Activated B cell treated with CpG ODN at 0.5 μM for 24 hours (primary cell): Measurements from ENCODE around the gene WWOX. TPM values are rescaled to one million over a fixed set of nuclear protein-coding genes. Genes with fewer than 3 reads are reported as not detected.

ENCODE experiments used
- ATAC-seq: fragments of 200-7000 bp; cut with Tn5 transposase; one replicate; pipeline ENCODE4 v1.10.0; 2021; ENCODE audit warnings: low read depth, mild to moderate bottlenecking, moderate library complexity
- CTCF ChIA-PET: fragments of 350-600 bp; sonication (Branson Sonifier 250); formaldehyde crosslinking; loops from one replicate; lab custom pipeline; 2021; ENCODE audit warnings: antibody characterized with exemption; lab: Charles Lee
- POLR2A ChIA-PET: fragments of 350-600 bp; sonication (Branson Sonifier 250); formaldehyde crosslinking; loops from one replicate; lab custom pipeline; 2021; ENCODE audit warnings: antibody characterized with exemption; lab: Charles Lee
- DNase-seq: peaks from one replicate; pipeline ENCODE4 v3.0.0; 2022
- H3K27ac Mint-ChIP-seq: one replicate; pipeline ENCODE4 v1.8.0; 2020; ENCODE audit warnings: mixed read lengths
- H3K27me3 Mint-ChIP-seq: one replicate; pipeline ENCODE4 v1.8.0; 2021; ENCODE audit warnings: mixed read lengths
- H3K36me3 Mint-ChIP-seq: one replicate; pipeline ENCODE4 v1.8.0; 2021; ENCODE audit warnings: low read depth, mixed read lengths
- H3K4me1 Mint-ChIP-seq: one replicate; pipeline ENCODE4 v1.8.0; 2021; ENCODE audit warnings: mixed read lengths
- H3K4me3 Mint-ChIP-seq: one replicate; pipeline ENCODE4 v1.8.0; 2020; ENCODE audit warnings: mild to moderate bottlenecking, mixed read lengths
- H3K9me3 Mint-ChIP-seq: one replicate; pipeline ENCODE4 v1.8.0; 2020; ENCODE audit warnings: mixed read lengths
- CTCF ChIP-seq: fragments of 200-600 bp; IDR thresholded peaks from one replicate; pipeline ENCODE4 v1.8.0; 2022; ENCODE audit warnings: antibody characterized with exemption, mild to moderate bottlenecking
- intact Hi-C: fragments of 100-400 bp; cut with micrococcal nuclease; formaldehyde crosslinking; loops from one replicate; pipeline ENCODE4 v1.15.1; 2024
- total RNA-seq: library from RNA; stranded (reverse); gene quantifications from 2 replicates; pipeline ENCODE4 v1.2.3, GENCODE V29; 2022

Gene WWOX
- total RNA-seq, 1 donor from 2014 or later = 22.6 TPM

- peaks cover 19% of the 10 kb centered on the region for H3K27me3 Mint-ChIP-seq
- intact Hi-C loops = no loop called here
- H3K4me3 Mint-ChIP-seq = no peak overlapping the region
- no peak for TF ChIP-seq CTCF
- ChIA-PET CTCF (no interaction called here), POLR2A (no interaction called here)
- no peak for ATAC-seq
- no peak for DNase-seq
- no peaks in the 10 kb centered on the region for H3K36me3 Mint-ChIP-seq
- no peaks in the 10 kb centered on the region for H3K9me3 Mint-ChIP-seq
- no peak overlapping the region for H3K27ac Mint-ChIP-seq
- H3K4me1 Mint-ChIP-seq = no peaks in the 10 kb centered on the region
Measured at GRCh38 chr16:78081341-78081740, 18.1 kb upstream of the WWOX start.

GRCh38 chr16:78091419-78091818 lies 8.0 kb upstream of the WWOX start:
- Mint-ChIP-seq H3K4me1 (no peaks in the 10 kb centered on the region), H3K36me3 (no peaks in the 10 kb centered on the region), H3K9me3 (peaks cover 2% of the 10 kb centered on the region), H3K4me3 (no peak overlapping the region), H3K27me3 (peaks cover 15% of the 10 kb centered on the region), H3K27ac (no peak overlapping the region)
- intact Hi-C loops = loop anchor here (10.0 kb wide), 1 partner anchor 653 kb away; no protein-coding TSS in a partner anchor
- ChIA-PET CTCF (no interaction called here), POLR2A (no interaction called here)
- no peak for ATAC-seq
- no peak for TF ChIP-seq CTCF
- DNase-seq = no peak

GRCh38 chr16:78092758-78093157 lies 6.7 kb upstream of the WWOX start:
- H3K36me3 Mint-ChIP-seq = no peaks in the 10 kb centered on the region
- intact Hi-C loops = loop anchor here (10.0 kb wide), 1 partner anchor 652 kb away; no protein-coding TSS in a partner anchor
- no peaks in the 10 kb centered on the region for H3K4me1 Mint-ChIP-seq
- H3K9me3 Mint-ChIP-seq = peaks cover 2% of the 10 kb centered on the region
- H3K27ac Mint-ChIP-seq = no peak overlapping the region
- peaks cover 14% of the 10 kb centered on the region for H3K27me3 Mint-ChIP-seq
- no peak overlapping the region for H3K4me3 Mint-ChIP-seq
- DNase-seq = no peak
- TF ChIP-seq CTCF = no peak
- ChIA-PET CTCF (no interaction called here), POLR2A (interaction anchor here (0.5 kb wide), 1 partner anchor 454 kb away, joined by 7 read pairs; no protein-coding TSS in a partner anchor)
- ATAC-seq = no peak

GRCh38 chr16:78094166-78094565 lies 5.3 kb upstream of the WWOX start:
- ChIA-PET POLR2A (no interaction called here), CTCF (no interaction called here)
- Mint-ChIP-seq H3K9me3 (peaks cover 2% of the 10 kb centered on the region), H3K36me3 (no peaks in the 10 kb centered on the region), H3K27ac (no peak overlapping the region), H3K4me1 (peaks cover 6% of the 10 kb centered on the region), H3K4me3 (no peak overlapping the region), H3K27me3 (peaks cover 14% of the 10 kb centered on the region)
- DNase-seq (no peak), ATAC-seq (no peak)
- no peak for TF ChIP-seq CTCF
- intact Hi-C loops = loop anchor here (10.0 kb wide), 1 partner anchor 651 kb away; no protein-coding TSS in a partner anchor

GRCh38 chr16:78094998-78095397 lies 4.5 kb upstream of the WWOX start:
- POLR2A ChIA-PET = no interaction called here
- H3K9me3 Mint-ChIP-seq = peaks cover 2% of the 10 kb centered on the region
- no peak overlapping the region for H3K4me3 Mint-ChIP-seq
- ATAC-seq = no peak
- TF ChIP-seq CTCF = no peak
- H3K27ac Mint-ChIP-seq = no peak overlapping the region
- CTCF ChIA-PET = no interaction called here
- intact Hi-C loops = loop anchor here (5.0 to 10.0 kb wide), 2 partner anchors 650 to 883 kb away; no protein-coding TSS in a partner anchor
- H3K36me3 Mint-ChIP-seq = peaks cover 3% of the 10 kb centered on the region
- DNase-seq = no peak
- H3K27me3 Mint-ChIP-seq = peaks cover 14% of the 10 kb centered on the region
- H3K4me1 Mint-ChIP-seq = peaks cover 8% of the 10 kb centered on the region
